Measurements from ENCODE around the gene TGDS. TPM values are rescaled to one million over a fixed set of nuclear protein-coding genes. Genes with fewer than 3 reads are reported as not detected.

The TGDS gene
- total and polyA plus RNA-seq, 2 experiments from 2014 or later: 14.2 to 18.3 TPM

DNA sequence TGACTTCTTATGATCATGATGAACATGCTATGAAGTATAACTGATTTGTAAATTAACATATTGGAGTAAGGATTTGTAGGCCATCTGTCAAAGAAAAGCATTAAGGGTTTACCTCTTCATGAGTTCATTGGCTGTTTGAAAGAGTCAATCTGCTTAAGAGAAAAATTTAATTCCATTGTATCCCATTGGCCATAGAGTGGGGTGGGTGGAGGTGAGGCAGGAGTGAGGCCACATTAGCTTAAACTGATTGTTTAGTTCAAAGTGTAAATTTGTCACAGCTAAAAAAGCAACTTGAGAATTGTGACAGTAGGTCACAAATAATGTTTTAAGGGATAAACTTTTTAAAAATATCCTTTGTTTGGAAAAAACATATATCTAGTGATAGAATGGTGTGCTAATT lies 17.1 kb upstream of the TGDS start:
- H3K4me2 ChIP-seq (ENCODE audit: unreplicated experiment): no peak overlapping the region
- H3K27me3 ChIP-seq (replicated peaks; ENCODE audit: insufficient read depth): no peaks in the 10 kb centered on the region
- H2AFZ ChIP-seq: no peak overlapping the region
- no peak for DNase-seq
- peaks cover 89% of the 10 kb centered on the region for H3K79me2 ChIP-seq (ENCODE audit: insufficient read depth)
- no peak overlapping the region for H3K27ac ChIP-seq
- TF ChIP-seq EZH2 (IDR thresholded peaks at IDR 0.05; ENCODE audit: insufficient read depth, poor library complexity, severe bottlenecking) (no peak), EZH2phosphoT487 (IDR thresholded peaks at IDR 0.05; ENCODE audit: insufficient read depth, low read depth) (no peak)
- H3F3A ChIP-seq (ENCODE audit: insufficient read depth): no peaks in the 10 kb centered on the region
- H3K36me3 ChIP-seq (ENCODE audit: low read depth): peaks cover 39% of the 10 kb centered on the region
- H3K4me3 ChIP-seq: no peak overlapping the region
- H3K4me1 ChIP-seq (ENCODE audit: insufficient read depth): no peaks in the 10 kb centered on the region
- H3K9me2 ChIP-seq (ENCODE audit: insufficient read depth): no peaks in the 10 kb centered on the region
- H3K9me3 ChIP-seq (ENCODE audit: low read depth): no peaks in the 10 kb centered on the region
- H4K20me1 ChIP-seq (ENCODE audit: insufficient read depth): 0 out of 2 replicates have a peak, but pooled peaks cover 3% of the 10 kb centered on the region
- in situ Hi-C loops (cut with MboI): no loop called here
- H3K9ac ChIP-seq: no peak overlapping the region

GRCh38 chr13:94612050-94612449 lies 16.1 kb upstream of the TGDS start:
- no peaks in the 10 kb centered on the region for H3K9me2 ChIP-seq (ENCODE audit: insufficient read depth)
- H4K20me1 ChIP-seq (ENCODE audit: insufficient read depth): 0 out of 2 replicates have a peak, but pooled peaks cover 3% of the 10 kb centered on the region
- H3K36me3 ChIP-seq (ENCODE audit: low read depth): peaks cover 44% of the 10 kb centered on the region
- no peak overlapping the region for H2AFZ ChIP-seq
- H3K4me1 ChIP-seq (ENCODE audit: insufficient read depth): no peaks in the 10 kb centered on the region
- H3K9me3 ChIP-seq (ENCODE audit: low read depth): no peaks in the 10 kb centered on the region
- no peak for DNase-seq
- no peak overlapping the region for H3K4me2 ChIP-seq (ENCODE audit: unreplicated experiment)
- H3F3A ChIP-seq (ENCODE audit: insufficient read depth): no peaks in the 10 kb centered on the region
- no peak overlapping the region for H3K4me3 ChIP-seq
- no peak overlapping the region for H3K9ac ChIP-seq
- no peak for TF ChIP-seq EZH2phosphoT487 (IDR thresholded peaks at IDR 0.05; ENCODE audit: insufficient read depth, low read depth)
- TF ChIP-seq EZH2 (IDR thresholded peaks at IDR 0.05; ENCODE audit: insufficient read depth, poor library complexity, severe bottlenecking): no peak
- peaks cover 90% of the 10 kb centered on the region for H3K79me2 ChIP-seq (ENCODE audit: insufficient read depth)
- no peak overlapping the region for H3K27ac ChIP-seq
- in situ Hi-C loops (cut with MboI): no loop called here
- H3K27me3 ChIP-seq (replicated peaks; ENCODE audit: insufficient read depth): no peaks in the 10 kb centered on the region
- WGBS, 2 experiments (ENCODE audit: low coverage in 1 of 2, low lambda C conversion rate in 2 of 2, missing lambda C conversion rate in 2 of 2): 71 to 76% methylated on average over 4 of the region's 4 CpGs

- Histone ChIP-seq H3K9ac (no peak overlapping the region), H3K4me1 (ENCODE audit: insufficient read depth) (no peaks in the 10 kb centered on the region), H3K4me2 (ENCODE audit: unreplicated experiment) (no peak overlapping the region), H2AFZ (no peak overlapping the region), H3K36me3 (ENCODE audit: low read depth) (peaks cover 50% of the 10 kb centered on the region), H3F3A (ENCODE audit: insufficient read depth) (no peaks in the 10 kb centered on the region), H4K20me1 (ENCODE audit: insufficient read depth) (0 out of 2 replicates have a peak, but pooled peaks cover 3% of the 10 kb centered on the region), H3K27me3 (replicated peaks; ENCODE audit: insufficient read depth) (no peaks in the 10 kb centered on the region), H3K79me2 (ENCODE audit: insufficient read depth) (peaks cover 93% of the 10 kb centered on the region), H3K9me3 (ENCODE audit: low read depth) (no peaks in the 10 kb centered on the region), H3K4me3 (no peak overlapping the region), H3K9me2 (ENCODE audit: insufficient read depth) (no peaks in the 10 kb centered on the region), H3K27ac (no peak overlapping the region)
- TF ChIP-seq EZH2phosphoT487 (IDR thresholded peaks at IDR 0.05; ENCODE audit: insufficient read depth, low read depth) (no peak), EZH2 (IDR thresholded peaks at IDR 0.05; ENCODE audit: insufficient read depth, poor library complexity, severe bottlenecking) (no peak)
- in situ Hi-C loops (cut with MboI): no loop called here
- no peak for DNase-seq
- 88 to 89% methylated on average over 5 of the region's 5 CpGs for WGBS, 2 experiments (ENCODE audit: low coverage in 1 of 2, low lambda C conversion rate in 2 of 2, missing lambda C conversion rate in 2 of 2)
Measured at GRCh38 chr13:94610475-94610874, 14.5 kb upstream of the TGDS start.

DNA sequence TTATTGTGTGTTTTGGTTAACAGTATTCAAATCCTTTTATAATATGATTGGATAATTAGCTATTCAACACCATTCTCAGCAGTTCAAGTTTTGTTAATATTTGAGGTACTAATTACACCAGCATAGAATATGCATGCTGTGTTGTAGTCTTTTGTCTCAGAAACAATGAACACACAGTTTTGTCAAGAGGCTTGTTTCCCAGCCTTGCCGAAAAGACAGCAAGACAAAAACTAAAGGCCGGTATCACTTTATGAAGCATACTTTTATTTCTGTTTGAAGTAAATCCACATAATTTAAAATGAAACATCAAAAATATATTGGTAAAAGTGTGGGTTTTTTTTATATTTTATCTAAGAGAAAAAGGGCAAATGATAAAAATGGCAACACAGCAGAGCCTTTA lies 13.2 kb upstream of the TGDS start:
- H3K36me3 ChIP-seq (ENCODE audit: low read depth): peaks cover 50% of the 10 kb centered on the region

GRCh38 chr13:94608586-94608985 lies 12.6 kb upstream of the TGDS start:
- H3K4me3 ChIP-seq: no peak overlapping the region
- H3K79me2 ChIP-seq (ENCODE audit: insufficient read depth): peaks cover 94% of the 10 kb centered on the region
- no peaks in the 10 kb centered on the region for H4K20me1 ChIP-seq (ENCODE audit: insufficient read depth)
- H3K27me3 ChIP-seq (replicated peaks; ENCODE audit: insufficient read depth): no peaks in the 10 kb centered on the region
- no peak for DNase-seq
- no peaks in the 10 kb centered on the region for H3K9me2 ChIP-seq (ENCODE audit: insufficient read depth)
- H3K4me2 ChIP-seq (ENCODE audit: unreplicated experiment): no peak overlapping the region
- TF ChIP-seq EZH2phosphoT487 (IDR thresholded peaks at IDR 0.05; ENCODE audit: insufficient read depth, low read depth): no peak
- TF ChIP-seq EZH2 (IDR thresholded peaks at IDR 0.05; ENCODE audit: insufficient read depth, poor library complexity, severe bottlenecking): no peak
- H3F3A ChIP-seq (ENCODE audit: insufficient read depth): no peaks in the 10 kb centered on the region
- no peak overlapping the region for H2AFZ ChIP-seq
- 89 to 100% methylated on average over 1 of the region's 1 CpG for WGBS, 2 experiments (ENCODE audit: low coverage in 1 of 2, low lambda C conversion rate in 2 of 2, missing lambda C conversion rate in 2 of 2)
- H3K36me3 ChIP-seq (ENCODE audit: low read depth): peaks cover 50% of the 10 kb centered on the region
- peaks cover under 1% of the 10 kb centered on the region; the same call in 1 of the 2 replicates for H3K4me1 ChIP-seq (ENCODE audit: insufficient read depth)
- no peak overlapping the region for H3K27ac ChIP-seq
- in situ Hi-C loops (cut with MboI): no loop called here
- no peaks in the 10 kb centered on the region for H3K9me3 ChIP-seq (ENCODE audit: low read depth)
- H3K9ac ChIP-seq: no peak overlapping the region

More for the DNA sequence above, 13.2 kb upstream of the TGDS start:
- Histone ChIP-seq H4K20me1 (ENCODE audit: insufficient read depth) (no peaks in the 10 kb centered on the region), H3K9me3 (ENCODE audit: low read depth) (no peaks in the 10 kb centered on the region), H3K9me2 (ENCODE audit: insufficient read depth) (no peaks in the 10 kb centered on the region), H3K4me1 (ENCODE audit: insufficient read depth) (no peaks in the 10 kb centered on the region), H3K4me3 (no peak overlapping the region), H3K27me3 (replicated peaks; ENCODE audit: insufficient read depth) (no peaks in the 10 kb centered on the region), H3K79me2 (ENCODE audit: insufficient read depth) (peaks cover 94% of the 10 kb centered on the region), H3K9ac (no peak overlapping the region), H3K27ac (no peak overlapping the region), H2AFZ (no peak overlapping the region), H3F3A (ENCODE audit: insufficient read depth) (no peaks in the 10 kb centered on the region), H3K4me2 (ENCODE audit: unreplicated experiment) (no peak overlapping the region)
- in situ Hi-C loops (cut with MboI): no loop called here
- TF ChIP-seq EZH2 (IDR thresholded peaks at IDR 0.05; ENCODE audit: insufficient read depth, poor library complexity, severe bottlenecking): no peak
- TF ChIP-seq EZH2phosphoT487 (IDR thresholded peaks at IDR 0.05; ENCODE audit: insufficient read depth, low read depth): no peak
- 96 to 99% methylated on average over 2 of the region's 2 CpGs for WGBS, 2 experiments (ENCODE audit: low coverage in 1 of 2, low lambda C conversion rate in 2 of 2, missing lambda C conversion rate in 2 of 2)
- no peak for DNase-seq

Measured in GM23248 (cell line).